ENCODE data around the gene TOR1AIP2.

DNA sequence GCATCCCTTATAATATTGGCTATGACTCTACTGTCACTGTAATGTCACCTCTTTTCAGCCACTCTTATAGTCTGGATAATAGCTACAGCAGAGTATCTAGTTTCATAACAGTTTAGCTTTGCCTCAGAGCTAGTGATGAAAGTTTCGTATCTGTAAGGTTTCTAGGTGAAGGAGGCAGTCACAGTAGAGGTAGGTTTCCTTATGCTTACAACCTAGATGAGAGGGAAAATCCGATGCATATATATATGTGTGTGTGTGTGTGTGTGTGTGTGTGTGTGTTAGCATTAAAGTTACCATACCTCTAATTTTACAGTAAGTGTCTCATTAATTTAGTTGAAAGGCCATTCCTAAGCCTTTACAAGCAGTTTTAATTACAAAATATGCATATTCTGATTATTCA, 2.2 kb upstream of the TOR1AIP2 start:
- TF ChIP-seq, protein P1, sequence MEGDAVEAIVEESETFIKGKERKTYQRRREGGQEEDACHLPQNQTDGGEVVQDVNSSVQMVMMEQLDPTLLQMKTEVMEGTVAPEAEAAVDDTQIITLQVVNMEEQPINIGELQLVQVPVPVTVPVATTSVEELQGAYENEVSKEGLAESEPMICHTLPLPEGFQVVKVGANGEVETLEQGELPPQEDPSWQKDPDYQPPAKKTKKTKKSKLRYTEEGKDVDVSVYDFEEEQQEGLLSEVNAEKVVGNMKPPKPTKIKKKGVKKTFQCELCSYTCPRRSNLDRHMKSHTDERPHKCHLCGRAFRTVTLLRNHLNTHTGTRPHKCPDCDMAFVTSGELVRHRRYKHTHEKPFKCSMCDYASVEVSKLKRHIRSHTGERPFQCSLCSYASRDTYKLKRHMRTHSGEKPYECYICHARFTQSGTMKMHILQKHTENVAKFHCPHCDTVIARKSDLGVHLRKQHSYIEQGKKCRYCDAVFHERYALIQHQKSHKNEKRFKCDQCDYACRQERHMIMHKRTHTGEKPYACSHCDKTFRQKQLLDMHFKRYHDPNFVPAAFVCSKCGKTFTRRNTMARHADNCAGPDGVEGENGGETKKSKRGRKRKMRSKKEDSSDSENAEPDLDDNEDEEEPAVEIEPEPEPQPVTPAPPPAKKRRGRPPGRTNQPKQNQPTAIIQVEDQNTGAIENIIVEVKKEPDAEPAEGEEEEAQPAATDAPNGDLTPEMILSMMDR (IDR thresholded peaks at IDR 0.05; ENCODE audit: low read length) = no peak
- no peak for TF ChIP-seq EZH2 (IDR thresholded peaks at IDR 0.05; ENCODE audit: borderline replicate concordance, low read length)

Data from OCI-LY1 (cell line).